ENCODE data around the gene CAPZA2.
"Not testable (repeated sequence)": the region's sequence is repeated elsewhere in the genome, so short reads cannot be mapped to it uniquely, and the experiment has no call there.

Gene CAPZA2

GRCh38 chr7:116920359-116920758, 58.0 kb downstream of the CAPZA2 start:
- no peak for DNase-seq (ENCODE audit: low spot score)

- DNase-seq (ENCODE audit: low spot score), result no peak
Observed at GRCh38 chr7:116922545-116922944, 60.2 kb downstream of the CAPZA2 start.

GRCh38 chr7:116924741-116925140, 62.4 kb downstream of the CAPZA2 start:
- DNase-seq (ENCODE audit: low spot score), result no peak

GRCh38 chr7:116929021-116929420, 66.6 kb downstream of the CAPZA2 start:
- no peak for DNase-seq (ENCODE audit: low spot score)

GRCh38 chr7:116929914-116930913, 67.8 kb downstream of the CAPZA2 start:
- DNase-seq (ENCODE audit: low spot score), result peak; percentile 87

- DNase-seq (ENCODE audit: low spot score), result no peak
Observed at GRCh38 chr7:116932566-116932965, 70.2 kb downstream of the CAPZA2 start.

GRCh38 chr7:116933465-116933864, 71.1 kb downstream of the CAPZA2 start:
- no peak for DNase-seq (ENCODE audit: low spot score)

GRCh38 chr7:116934580-116934979, 72.2 kb downstream of the CAPZA2 start:
- DNase-seq (ENCODE audit: low spot score), result no peak

- not testable (repeated sequence) for DNase-seq (ENCODE audit: low spot score)
Observed at GRCh38 chr7:116936844-116937243, 74.5 kb downstream of the CAPZA2 start.

GRCh38 chr7:116938678-116939077, 76.3 kb downstream of the CAPZA2 start:
- DNase-seq (ENCODE audit: low spot score), result no peak

GRCh38 chr7:116940689-116941370, 78.4 kb downstream of the CAPZA2 start:
- DNase-seq (ENCODE audit: low spot score), result no peak

GRCh38 chr7:116942504-116942903, 80.1 kb downstream of the CAPZA2 start:
- no peak for DNase-seq (ENCODE audit: low spot score)

GRCh38 chr7:116948934-116949333, 86.5 kb downstream of the CAPZA2 start:
- no peak for DNase-seq (ENCODE audit: low spot score)

GRCh38 chr7:116949941-116950801, 87.8 kb downstream of the CAPZA2 start:
- no peak for DNase-seq (ENCODE audit: low spot score)

GRCh38 chr7:116950889-116951351, 88.5 kb downstream of the CAPZA2 start:
- DNase-seq (ENCODE audit: low spot score), result no peak

GRCh38 chr7:116951366-116952292, 89.2 kb downstream of the CAPZA2 start:
- no peak for DNase-seq (ENCODE audit: low spot score)

- peak; percentile 12 for DNase-seq (ENCODE audit: low spot score)
Observed at GRCh38 chr7:116952635-116953371, 90.4 kb downstream of the CAPZA2 start.

- peak; percentile 90 for DNase-seq (ENCODE audit: low spot score)
Observed at GRCh38 chr7:116953372-116953905, 91.1 kb downstream of the CAPZA2 start, which contains the start of gene ST7. ST7 (plus strand) TSS chr7:116953501; CDS start chr7:116953541, 40 bp downstream.

All from GM03348 (cell line).